Tibial nerve (tissue), 4 donors: Measurements from ENCODE around the gene C1QL4.

Experiments used
- CTCF ChIP-seq, 5 experiments: fragments of 200-600 bp in 3 of 5; fragments of 450-650 bp in 2 of 5; sonication (generic) in 3 of 5; IDR thresholded peaks; one replicate each; pipeline ENCODE4 v1.5.1; 2016 to 2019; ENCODE audit warnings: antibody characterized with exemption in 5 of 5, mild to moderate bottlenecking in 3 of 5, moderate library complexity in 2 of 5
- EP300 ChIP-seq, 2 donors: sonication (generic); formaldehyde crosslinking; IDR thresholded peaks; one replicate each; pipeline ENCODE4 v1.6.1; 2017; ENCODE audit warnings: antibody characterized with exemption in 2 of 2, mild to moderate bottlenecking in 1 of 2

- TF ChIP-seq CTCF (IDR thresholded peaks at IDR 0.05) (no peak), EP300 (IDR thresholded peaks at IDR 0.05) (no peak)
Observed at GRCh38 chr12:49332891-49333371, 4.1 kb downstream of the C1QL4 start.
